Measurements from ENCODE around the gene PRSS33. TPM values are rescaled to one million over a fixed set of nuclear protein-coding genes. Genes with fewer than 3 reads are reported as not detected.

Gene PRSS33
- total RNA-seq, 4 donors from 2014 or later = not detected

GRCh38 chr16:2798723-2799204 lies 11.4 kb upstream of the PRSS33 start:
- no peak for DNase-seq (ENCODE audit: low spot score in 2 of 2)
- peaks cover 0 to 16% of the 10 kb centered on the region in 2 donors for H3K27me3 ChIP-seq
- 85 to 86% methylated on average over 28 to 39 of the region's 39 CpGs for WGBS, 2 donors

DNA sequence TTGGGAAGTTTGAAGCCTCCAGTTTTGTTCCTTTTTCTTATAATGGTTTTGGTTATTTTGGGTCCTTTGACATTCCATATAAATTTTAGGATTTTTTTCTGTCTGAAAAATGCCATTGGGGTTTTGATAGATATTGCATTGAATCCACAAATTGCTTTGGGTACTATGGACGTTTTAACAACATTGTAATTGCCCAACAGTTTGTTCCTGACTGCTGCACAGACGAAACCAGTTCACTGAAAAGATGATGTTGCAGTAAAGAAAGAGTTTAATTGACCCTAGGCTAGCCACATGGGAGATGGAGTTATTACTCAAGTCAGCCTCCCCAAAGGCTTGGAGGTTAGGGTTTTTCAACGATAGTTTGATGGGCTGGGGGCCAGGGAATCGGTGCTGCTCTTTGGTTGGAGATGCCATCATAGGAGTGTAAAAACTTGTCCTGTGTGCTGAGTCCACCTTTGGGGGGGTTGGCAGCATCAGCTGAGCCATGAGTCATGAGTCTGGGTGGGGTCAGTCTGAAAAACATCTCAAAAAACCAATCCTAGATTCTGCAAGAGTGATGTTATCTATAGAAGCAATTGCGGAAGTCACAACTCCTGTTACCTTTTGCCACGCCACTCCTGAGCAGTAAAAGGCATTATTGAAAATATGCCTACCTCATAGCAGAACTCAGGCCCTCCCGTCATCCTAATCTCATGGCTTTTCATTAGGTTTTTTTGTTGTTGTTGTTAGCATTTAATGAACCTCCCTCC lies 8.2 kb upstream of the PRSS33 start:
- TF ChIP-seq POLR2A (IDR thresholded peaks at IDR 0.05) (no peak), EP300 (IDR thresholded peaks at IDR 0.05) (no peak)
- TF ChIP-seq, protein P1, sequence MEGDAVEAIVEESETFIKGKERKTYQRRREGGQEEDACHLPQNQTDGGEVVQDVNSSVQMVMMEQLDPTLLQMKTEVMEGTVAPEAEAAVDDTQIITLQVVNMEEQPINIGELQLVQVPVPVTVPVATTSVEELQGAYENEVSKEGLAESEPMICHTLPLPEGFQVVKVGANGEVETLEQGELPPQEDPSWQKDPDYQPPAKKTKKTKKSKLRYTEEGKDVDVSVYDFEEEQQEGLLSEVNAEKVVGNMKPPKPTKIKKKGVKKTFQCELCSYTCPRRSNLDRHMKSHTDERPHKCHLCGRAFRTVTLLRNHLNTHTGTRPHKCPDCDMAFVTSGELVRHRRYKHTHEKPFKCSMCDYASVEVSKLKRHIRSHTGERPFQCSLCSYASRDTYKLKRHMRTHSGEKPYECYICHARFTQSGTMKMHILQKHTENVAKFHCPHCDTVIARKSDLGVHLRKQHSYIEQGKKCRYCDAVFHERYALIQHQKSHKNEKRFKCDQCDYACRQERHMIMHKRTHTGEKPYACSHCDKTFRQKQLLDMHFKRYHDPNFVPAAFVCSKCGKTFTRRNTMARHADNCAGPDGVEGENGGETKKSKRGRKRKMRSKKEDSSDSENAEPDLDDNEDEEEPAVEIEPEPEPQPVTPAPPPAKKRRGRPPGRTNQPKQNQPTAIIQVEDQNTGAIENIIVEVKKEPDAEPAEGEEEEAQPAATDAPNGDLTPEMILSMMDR (IDR thresholded peaks at IDR 0.05) = no peak
- DNase-seq (ENCODE audit: low spot score in 2 of 2) = no peak
- peaks cover 0 to 44% of the 10 kb centered on the region in 2 donors for H3K27me3 ChIP-seq
- no peaks in the 10 kb centered on the region for H3K9me3 ChIP-seq
- WGBS, 2 donors = 62 to 65% methylated on average over 7 of the region's 7 CpGs
- no peak overlapping the region for H3K27ac ChIP-seq
- H3K36me3 ChIP-seq = no peaks in the 10 kb centered on the region
- no peaks in the 10 kb centered on the region for H3K4me1 ChIP-seq
- H3K4me3 ChIP-seq = no peak overlapping the region

More at GRCh38 chr16:2798723-2799204, 11.4 kb upstream of the PRSS33 start:
- Histone ChIP-seq H3K27ac (no peak overlapping the region), H3K36me3 (no peaks in the 10 kb centered on the region), H3K4me3 (no peak overlapping the region), H3K9me3 (peaks cover 0 to 10% (median 4%) of the 10 kb centered on the region in 4 donors), H3K4me1 (no peaks in the 10 kb centered on the region)
- TF ChIP-seq, protein P1 (IDR thresholded peaks at IDR 0.05) = no peak
- no peak for TF ChIP-seq POLR2A (IDR thresholded peaks at IDR 0.05)
- no peak for TF ChIP-seq EP300 (IDR thresholded peaks at IDR 0.05)

GRCh38 chr16:2792940-2793339 lies 5.6 kb upstream of the PRSS33 start:
- WGBS, 2 donors = 80 to 85% methylated on average over 10 of the region's 10 CpGs
- Histone ChIP-seq H3K4me1 (no peaks in the 10 kb centered on the region), H3K9me3 (no peaks in the 10 kb centered on the region), H3K36me3 (no peaks in the 10 kb centered on the region), H3K4me3 (no peak overlapping the region), H3K27ac (no peak overlapping the region), H3K27me3 (peaks cover 0 to 62% of the 10 kb centered on the region in 2 donors)
- TF ChIP-seq EP300 (IDR thresholded peaks at IDR 0.05) (no peak), POLR2A (IDR thresholded peaks at IDR 0.05) (no peak)
- TF ChIP-seq, protein P1 (IDR thresholded peaks at IDR 0.05) = no peak
- no peak for DNase-seq (ENCODE audit: low spot score in 2 of 2)

DNA sequence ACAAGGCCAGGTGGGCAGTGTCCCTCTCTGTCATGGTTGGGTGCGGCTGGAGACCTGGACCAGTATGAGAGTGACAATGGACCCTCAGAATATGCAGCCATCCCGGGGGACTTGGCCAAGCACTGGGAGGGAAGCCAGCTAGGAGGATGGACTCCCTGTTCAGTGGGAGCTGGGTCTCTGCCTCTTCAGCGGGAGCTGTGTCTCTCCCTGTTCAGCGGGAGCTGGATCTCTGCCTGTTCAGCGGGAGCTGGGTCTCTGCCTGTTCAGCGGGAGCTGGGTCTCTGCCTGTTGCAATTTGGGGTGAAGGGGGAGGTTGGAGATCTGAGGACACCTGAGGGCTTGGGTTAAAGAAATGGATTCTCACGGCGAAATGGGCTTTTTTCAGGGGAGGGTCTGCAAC lies 3.8 kb upstream of the PRSS33 start:
- 74 to 76% methylated on average over 8 of the region's 8 CpGs for WGBS, 2 donors
- no peak for DNase-seq (ENCODE audit: low spot score in 2 of 2)
- H3K4me3 ChIP-seq = no peak overlapping the region
- no peaks in the 10 kb centered on the region for H3K9me3 ChIP-seq
- no peaks in the 10 kb centered on the region for H3K36me3 ChIP-seq
- peaks cover 0 to 72% of the 10 kb centered on the region in 2 donors for H3K27me3 ChIP-seq
- no peak for TF ChIP-seq POLR2A (IDR thresholded peaks at IDR 0.05)
- no peak for TF ChIP-seq EP300 (IDR thresholded peaks at IDR 0.05)
- TF ChIP-seq, protein P1 (IDR thresholded peaks at IDR 0.05) = no peak
- H3K27ac ChIP-seq = no peak overlapping the region
- no peaks in the 10 kb centered on the region for H3K4me1 ChIP-seq

GRCh38 chr16:2790631-2791030 lies 3.3 kb upstream of the PRSS33 start:
- Histone ChIP-seq H3K27ac (no peak overlapping the region), H3K9me3 (no peaks in the 10 kb centered on the region), H3K4me3 (no peak overlapping the region), H3K4me1 (peaks cover 0 to 5% (median 3%) of the 10 kb centered on the region in 4 donors), H3K36me3 (no peaks in the 10 kb centered on the region), H3K27me3 (peaks cover 0 to 77% of the 10 kb centered on the region in 2 donors)
- WGBS, 2 donors = 68 to 74% methylated on average over 5 of the region's 5 CpGs
- TF ChIP-seq POLR2A (IDR thresholded peaks at IDR 0.05) (no peak), EP300 (IDR thresholded peaks at IDR 0.05) (no peak)
- TF ChIP-seq, protein P1 (IDR thresholded peaks at IDR 0.05) = no peak
- no peak for DNase-seq (ENCODE audit: low spot score in 2 of 2)
